T-cell (primary cell): ENCODE data around the gene GPHA2. TPM values are rescaled to one million over a fixed set of nuclear protein-coding genes. Genes with fewer than 3 reads are reported as not detected.

ENCODE experiments used
- ATAC-seq, 4 experiments: fragments of 200-7000 bp in 3 of 4; fragments of 150-1000 bp in 1 of 4; cut with Tn5 transposase; replicated peaks in 1 of 4; 1 replicate in 3 of 4; 2 replicates in 1 of 4; pipeline ENCODE4 v1.10.0; 2021; ENCODE audit warnings: moderate library complexity in 3 of 4, mild to moderate bottlenecking in 2 of 4, moderate number of reproducible peaks in 1 of 4
- CTCF ChIA-PET, 2 donors: fragments of 300-600 bp; sonication (Branson Sonifier 250); formaldehyde crosslinking; loops; one replicate each; lab custom pipeline; 2022; ENCODE audit warnings: antibody characterized with exemption in 2 of 2; lab: Charles Lee
- POLR2A ChIA-PET, 2 donors: fragments of 300-600 bp; sonication (Branson Sonifier 250); formaldehyde crosslinking; loops; one replicate each; lab custom pipeline; 2022; ENCODE audit warnings: antibody characterized with exemption in 2 of 2; lab: Charles Lee
- DNase-seq, 35 experiments: peaks; one replicate each; pipeline versions ENCODE4 v3.0.0 to v3.0.0-alpha.2; 2013 to 2023
- H3K27ac ChIP-seq: one replicate; pipeline ENCODE4 v1.5.1; 2013; ENCODE audit warnings: low read length
- H3K27me3 ChIP-seq, 2 experiments: replicated peaks in 1 of 2; 1 replicate in 1 of 2; 2 replicates in 1 of 2; pipeline versions ENCODE4 v1.6.1 to v1.7.0; 2013; ENCODE audit warnings: low read length in 1 of 2, mixed read lengths in 1 of 2; ENCODE audit not compliant: control insufficient read depth in 2 of 2, insufficient read depth in 2 of 2; ENCODE audit errors: extremely low read depth in 1 of 2
- H3K36me3 ChIP-seq, 2 donors: 1 replicate in 1 of 2; 2 replicates in 1 of 2; pipeline versions ENCODE4 v1.6.1 to v1.7.0; 2013; ENCODE audit warnings: low read length in 1 of 2; ENCODE audit not compliant: control insufficient read depth in 2 of 2, insufficient read depth in 1 of 2; ENCODE audit errors: extremely low read depth in 1 of 2
- H3K4me1 ChIP-seq, 2 experiments: 1 replicate in 1 of 2; 2 replicates in 1 of 2; pipeline versions ENCODE4 v1.6.1 to v1.7.0; 2013; ENCODE audit warnings: low read length in 2 of 2, mixed read lengths in 1 of 2; ENCODE audit not compliant: insufficient read depth in 2 of 2, control insufficient read depth in 1 of 2; ENCODE audit errors: extremely low read depth in 1 of 2
- H3K4me3 ChIP-seq, 2 donors: 1 replicate in 1 of 2; 2 replicates in 1 of 2; pipeline versions ENCODE4 v1.5.1 to v1.7.0; 2013; ENCODE audit warnings: mild to moderate bottlenecking in 2 of 2, low read length in 1 of 2, moderate library complexity in 1 of 2; ENCODE audit not compliant: control insufficient read depth in 1 of 2; ENCODE audit errors: extremely low read depth in 1 of 2
- H3K9me3 ChIP-seq: 2 replicates; pipeline ENCODE4 v1.7.0; 2013
- H3K27ac Mint-ChIP-seq, 2 donors: one replicate each; pipeline ENCODE4 v1.8.0; 2020 to 2021; ENCODE audit warnings: mild to moderate bottlenecking in 2 of 2, mixed read lengths in 2 of 2
- H3K27me3 Mint-ChIP-seq, 2 donors: one replicate each; pipeline ENCODE4 v1.8.0; 2021 to 2022; ENCODE audit warnings: mixed read lengths in 2 of 2
- H3K36me3 Mint-ChIP-seq: one replicate; pipeline ENCODE4 v1.8.0; 2021; ENCODE audit warnings: mixed read lengths
- H3K4me1 Mint-ChIP-seq, 3 donors: one replicate each; pipeline ENCODE4 v1.8.0; 2020 to 2022; ENCODE audit warnings: mixed read lengths in 3 of 3, mild to moderate bottlenecking in 1 of 3
- H3K4me3 Mint-ChIP-seq, 3 donors: one replicate each; pipeline ENCODE4 v1.8.0; 2020 to 2022; ENCODE audit warnings: mild to moderate bottlenecking in 3 of 3, mixed read lengths in 3 of 3, moderate library complexity in 3 of 3
- H3K9me3 Mint-ChIP-seq, 3 donors: one replicate each; pipeline ENCODE4 v1.8.0; 2020 to 2022; ENCODE audit warnings: mixed read lengths in 3 of 3
- WGBS: methylation state at CpG from one replicate; pipeline ENCODE4 v1.1.5; 2013; ENCODE audit warnings: missing lambda C conversion rate; ENCODE audit not compliant: insufficient coverage; 5-methylcytosine and 5-hydroxymethylcytosine counted together
- total RNA-seq, 35 experiments: library from RNA in 6 of 35; stranded (reverse) in 6 of 35; fragments of 120-200 nt in 1 of 35; gene quantifications; one replicate each; pipeline versions ENCODE4 v1.2.1 to v1.2.4 and lab custom pipeline; 2013 to 2026

Gene GPHA2
- total RNA-seq, 5 donors from 2014 or later (not counting 1 experiment from before 2014, with no cell fraction given): 0.90 TPM; not detected in 4

GRCh38 chr11:64951529-64951928 lies 15.8 kb upstream of the GPHA2 start:
- no peaks in the 10 kb centered on the region for H3K9me3 Mint-ChIP-seq
- DNase-seq (no peak), ATAC-seq (no peak)
- H3K4me1 ChIP-seq: no peaks in the 10 kb centered on the region
- H3K27me3 ChIP-seq: peaks cover 0 to 17% of the 10 kb centered on the region in 2 experiments
- H3K27ac ChIP-seq: no peak overlapping the region
- POLR2A ChIA-PET: no interaction called here
- no peaks in the 10 kb centered on the region for H3K36me3 Mint-ChIP-seq
- H3K27me3 Mint-ChIP-seq: peaks cover 2 to 6% of the 10 kb centered on the region in 2 donors
- CTCF ChIA-PET: interaction anchor here in 1 of 2 donors (0.6 to 0.7 kb wide), 2 partner anchors 529 to 788 kb away, joined by 3 read pairs; no protein-coding TSS in a partner anchor
- WGBS: no CpG with 5 or more reads among the region's 4 CpGs
- H3K9me3 ChIP-seq: no peaks in the 10 kb centered on the region
- H3K27ac Mint-ChIP-seq: no peak overlapping the region
- H3K4me1 Mint-ChIP-seq: no peaks in the 10 kb centered on the region
- H3K36me3 ChIP-seq: no peaks in the 10 kb centered on the region
- no peak overlapping the region for H3K4me3 Mint-ChIP-seq
- H3K4me3 ChIP-seq: no peak overlapping the region

- no peaks in the 10 kb centered on the region for H3K36me3 ChIP-seq
- Mint-ChIP-seq H3K4me3 (no peak overlapping the region), H3K4me1 (no peaks in the 10 kb centered on the region), H3K27me3 (peaks cover 6% of the 10 kb centered on the region in 2 donors), H3K27ac (no peak overlapping the region), H3K36me3 (no peaks in the 10 kb centered on the region), H3K9me3 (no peaks in the 10 kb centered on the region)
- no peak overlapping the region for H3K4me3 ChIP-seq
- H3K27ac ChIP-seq: no peak overlapping the region
- H3K4me1 ChIP-seq: no peaks in the 10 kb centered on the region
- no peak for ATAC-seq
- no peak for DNase-seq
- H3K9me3 ChIP-seq: no peaks in the 10 kb centered on the region
- H3K27me3 ChIP-seq: peaks cover 0 to 10% of the 10 kb centered on the region in 2 experiments
- ChIA-PET POLR2A (no interaction called here), CTCF (no interaction called here)
- WGBS: 71% methylated on average over 5 of the region's 5 CpGs
These were observed 11.6 kb upstream of the GPHA2 start for GRCh38 chr11:64947208-64947814.

GRCh38 chr11:64936539-64936938 lies 846 bp upstream of the GPHA2 start:
- ChIA-PET POLR2A (no interaction called here), CTCF (no interaction called here)
- H3K4me3 ChIP-seq: no peak overlapping the region
- no peak for DNase-seq
- Mint-ChIP-seq H3K27ac (no peak overlapping the region), H3K27me3 (peaks cover 2 to 4% of the 10 kb centered on the region in 2 donors), H3K36me3 (peaks cover 15% of the 10 kb centered on the region), H3K4me3 (no peak overlapping the region), H3K4me1 (no peaks in the 10 kb centered on the region), H3K9me3 (no peaks in the 10 kb centered on the region)
- no peak overlapping the region for H3K27ac ChIP-seq
- peaks cover 2 to 6% of the 10 kb centered on the region in 2 experiments for H3K27me3 ChIP-seq
- peaks cover 14 to 17% of the 10 kb centered on the region in 2 donors for H3K36me3 ChIP-seq
- H3K9me3 ChIP-seq: no peaks in the 10 kb centered on the region
- 72% methylated on average over 4 of the region's 4 CpGs for WGBS
- no peak for ATAC-seq
- H3K4me1 ChIP-seq: no peaks in the 10 kb centered on the region

GRCh38 chr11:64934682-64935358 lies 873 bp downstream of the GPHA2 start:
- Histone ChIP-seq H3K36me3 (peaks cover 23 to 30% of the 10 kb centered on the region in 2 donors), H3K4me1 (no peaks in the 10 kb centered on the region), H3K27ac (no peak overlapping the region), H3K4me3 (no peak overlapping the region), H3K9me3 (no peaks in the 10 kb centered on the region), H3K27me3 (peaks cover 0 to 6% of the 10 kb centered on the region in 2 experiments)
- peaks cover 32% of the 10 kb centered on the region for H3K36me3 Mint-ChIP-seq
- DNase-seq (no peak), ATAC-seq (no peak)
- H3K4me3 Mint-ChIP-seq: no peak overlapping the region
- no peaks in the 10 kb centered on the region for H3K9me3 Mint-ChIP-seq
- WGBS: 92% methylated on average over 22 of the region's 27 CpGs
- peaks cover 0 to 4% of the 10 kb centered on the region in 2 donors for H3K27me3 Mint-ChIP-seq
- CTCF ChIA-PET: no interaction called here
- POLR2A ChIA-PET: interaction anchor here in 1 of 2 donors (0.6 kb wide), 1 partner anchor 39 kb away, joined by 9 read pairs; no protein-coding TSS in a partner anchor
- no peaks in the 10 kb centered on the region for H3K4me1 Mint-ChIP-seq
- H3K27ac Mint-ChIP-seq: no peak overlapping the region

GRCh38 chr11:64933935-64934681 lies 1.6 kb downstream of the GPHA2 start:
- H3K4me1 ChIP-seq: no peaks in the 10 kb centered on the region
- no peak overlapping the region for H3K27ac ChIP-seq
- peaks cover 23 to 31% of the 10 kb centered on the region in 2 donors for H3K36me3 ChIP-seq
- Mint-ChIP-seq H3K9me3 (no peaks in the 10 kb centered on the region), H3K4me1 (no peaks in the 10 kb centered on the region), H3K4me3 (no peak overlapping the region), H3K36me3 (peaks cover 37% of the 10 kb centered on the region), H3K27me3 (no peaks in the 10 kb centered on the region), H3K27ac (no peak overlapping the region)
- ChIA-PET CTCF (no interaction called here), POLR2A (interaction anchor here (0.6 kb wide), 2 partner anchors 40 to 118 kb away, joined by 8 to 9 read pairs; no protein-coding TSS in a partner anchor)
- H3K4me3 ChIP-seq: no peak overlapping the region
- 86% methylated on average over 6 of the region's 10 CpGs for WGBS
- no peak for ATAC-seq
- H3K27me3 ChIP-seq: peaks cover 0 to 2% of the 10 kb centered on the region in 2 experiments
- no peaks in the 10 kb centered on the region for H3K9me3 ChIP-seq
- DNase-seq: no peak

- Histone ChIP-seq H3K36me3 (peaks cover 23 to 34% of the 10 kb centered on the region in 2 donors), H3K9me3 (no peaks in the 10 kb centered on the region), H3K4me1 (no peaks in the 10 kb centered on the region), H3K27me3 (no peaks in the 10 kb centered on the region), H3K4me3 (no peak overlapping the region), H3K27ac (no peak overlapping the region)
- H3K4me3 Mint-ChIP-seq: no peak overlapping the region
- H3K27me3 Mint-ChIP-seq: no peaks in the 10 kb centered on the region
- DNase-seq (no peak), ATAC-seq (peak in 1 of 4 experiments; percentile 17)
- 100% methylated on average over 2 of the region's 12 CpGs for WGBS
- H3K27ac Mint-ChIP-seq: no peak overlapping the region
- peaks cover 37% of the 10 kb centered on the region for H3K36me3 Mint-ChIP-seq
- POLR2A ChIA-PET: interaction anchor here in 1 of 2 donors (0.6 kb wide), 2 partner anchors 117 to 1637 kb away, joined by 5 to 8 read pairs; no protein-coding TSS in a partner anchor
- H3K9me3 Mint-ChIP-seq: no peaks in the 10 kb centered on the region
- no peaks in the 10 kb centered on the region for H3K4me1 Mint-ChIP-seq
- CTCF ChIA-PET: no interaction called here
These were observed 2.3 kb downstream of the GPHA2 start for GRCh38 chr11:64933213-64933934.
